Measurements from ENCODE around the gene S100A2. TPM values are rescaled to one million over a fixed set of nuclear protein-coding genes. Genes with fewer than 3 reads are reported as not detected.

Gene S100A2
- total and polyA plus RNA-seq, 2 experiments from 2014 or later = 0.66 to 0.89 TPM

GRCh38 chr1:153550827-153551500, 14.7 kb downstream of the S100A2 start (continued):
- TF ChIP-seq CTCF (conservative IDR thresholded peaks at IDR 0.05; ENCODE audit: low read depth in 2 of 2) = no peak
- TF ChIP-seq JUNB (IDR thresholded peaks at IDR 0.05; ENCODE audit: unreplicated experiment) = no peak
- no peak for TF ChIP-seq REST (IDR thresholded peaks at IDR 0.05; ENCODE audit: unreplicated experiment)

DNA sequence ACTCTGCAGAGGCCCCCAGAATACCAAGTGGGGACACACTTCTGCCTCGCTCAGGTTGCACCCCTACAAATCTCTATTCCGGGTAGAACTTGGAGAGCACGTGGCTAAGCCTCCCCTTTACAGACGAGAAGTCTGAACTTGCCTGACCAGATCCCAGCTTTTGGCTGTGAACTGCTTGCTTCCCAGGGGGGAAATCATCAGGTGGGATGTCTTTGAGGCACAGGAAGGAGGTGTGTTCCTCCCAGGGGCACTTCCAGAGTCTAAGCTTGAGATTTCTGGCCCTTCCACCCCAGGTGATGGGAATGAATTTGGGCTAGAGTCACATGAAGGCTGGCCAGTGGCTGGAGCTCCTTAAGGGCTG, 15.3 kb downstream of the S100A2 start:
- ATAC-seq = no peak
- peaks cover 20% of the 10 kb centered on the region for H3K27me3 Mint-ChIP-seq (ENCODE audit: insufficient read depth, low read depth, poor library complexity)
- H3K9me2 ChIP-seq (ENCODE audit: insufficient read depth) = no peaks in the 10 kb centered on the region
- no peak overlapping the region for H3K4me2 ChIP-seq
- 0 out of 2 replicates have a peak overlapping the region, but pooled peaks have one; percentile 66 for H2AFZ ChIP-seq
- no peaks in the 10 kb centered on the region for H3K36me3 ChIP-seq (ENCODE audit: insufficient read depth)
- no peaks in the 10 kb centered on the region for H3K36me3 Mint-ChIP-seq (ENCODE audit: low read depth)
- no peak overlapping the region for H3K4me3 Mint-ChIP-seq
- no peaks in the 10 kb centered on the region for H3F3A ChIP-seq (replicated peaks; ENCODE audit: low read depth)
- H3K27me3 ChIP-seq (ENCODE audit: insufficient read depth) = no peaks in the 10 kb centered on the region
- H3K79me2 ChIP-seq (replicated peaks; ENCODE audit: insufficient read depth) = no peaks in the 10 kb centered on the region
- H3K27ac ChIP-seq (ENCODE audit: low read depth) = no peak overlapping the region
- no peak for DNase-seq (ENCODE audit: low spot score)
- H4K20me1 ChIP-seq (replicated peaks; ENCODE audit: insufficient read depth) = no peaks in the 10 kb centered on the region
- no peaks in the 10 kb centered on the region for H3K9me3 Mint-ChIP-seq
- H3K4me1 ChIP-seq (ENCODE audit: insufficient read depth) = peaks cover 11% of the 10 kb centered on the region
- H3K4me3 ChIP-seq = no peak overlapping the region
- no peak overlapping the region for H3K27ac Mint-ChIP-seq
- peaks cover 53% of the 10 kb centered on the region for H3K4me1 Mint-ChIP-seq
- no peak for TF ChIP-seq POLR2AphosphoS5 (IDR thresholded peaks at IDR 0.05; ENCODE audit: low read depth)
- TF ChIP-seq NANOG (IDR thresholded peaks at IDR 0.05; ENCODE audit: borderline replicate concordance) = no peak
- TF ChIP-seq, protein P1, sequence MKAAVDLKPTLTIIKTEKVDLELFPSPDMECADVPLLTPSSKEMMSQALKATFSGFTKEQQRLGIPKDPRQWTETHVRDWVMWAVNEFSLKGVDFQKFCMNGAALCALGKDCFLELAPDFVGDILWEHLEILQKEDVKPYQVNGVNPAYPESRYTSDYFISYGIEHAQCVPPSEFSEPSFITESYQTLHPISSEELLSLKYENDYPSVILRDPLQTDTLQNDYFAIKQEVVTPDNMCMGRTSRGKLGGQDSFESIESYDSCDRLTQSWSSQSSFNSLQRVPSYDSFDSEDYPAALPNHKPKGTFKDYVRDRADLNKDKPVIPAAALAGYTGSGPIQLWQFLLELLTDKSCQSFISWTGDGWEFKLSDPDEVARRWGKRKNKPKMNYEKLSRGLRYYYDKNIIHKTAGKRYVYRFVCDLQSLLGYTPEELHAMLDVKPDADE (IDR thresholded peaks at IDR 0.05) = no peak
- no peak for TF ChIP-seq STAT1 (IDR thresholded peaks at IDR 0.05; ENCODE audit: unreplicated experiment)
- no peak for TF ChIP-seq JUNB (IDR thresholded peaks at IDR 0.05; ENCODE audit: unreplicated experiment)
- no peak for TF ChIP-seq REST (IDR thresholded peaks at IDR 0.05; ENCODE audit: unreplicated experiment)
- TF ChIP-seq CTCF (conservative IDR thresholded peaks at IDR 0.05; ENCODE audit: low read depth in 2 of 2) = no peak
- TF ChIP-seq EZH2 (IDR thresholded peaks at IDR 0.05; ENCODE audit: low read depth, unreplicated experiment) = no peak
- no peak for TF ChIP-seq CREB1 (CRISPR knock-in tag; IDR thresholded peaks at IDR 0.05; ENCODE audit: low read depth)
- no peak for TF ChIP-seq ZNF331 (CRISPR knock-in tag; IDR thresholded peaks at IDR 0.05; ENCODE audit: low read depth)

Data from GM23338 (cell line).